HCT116 (cell line): ENCODE results near the gene AQP6. TPM values are rescaled to one million over a fixed set of nuclear protein-coding genes. Genes with fewer than 3 reads are reported as not detected.

Source experiments
- ATAC-seq: fragments of 200-7000 bp; cut with Tn5 transposase; 2 replicates; pipeline ENCODE4 v1.9.1; 2020; ENCODE audit warnings: mild to moderate bottlenecking, moderate library complexity
- BruUV-seq: library from RNA; stranded (reverse); fragments of 400-500 nt; replicated peaks from 2 replicates; lab custom pipeline; 2021; lab: Mats Ljungman, UMichigan
- CTCF ChIA-PET: fragments of 300-600 bp; sonication (Branson Sonifier 250); formaldehyde crosslinking; loops from one replicate; lab custom pipeline; 2021; ENCODE audit warnings: antibody characterized with exemption; lab: Charles Lee
- POLR2A ChIA-PET: fragments of 300-600, 350-600 bp; sonication (Branson Sonifier 250); formaldehyde crosslinking; loops from one replicate; lab custom pipeline; 2021; ENCODE audit warnings: antibody characterized with exemption; lab: Charles Lee
- RAD21 ChIA-PET, 2 experiments: fragments of 300-600 bp; sonication (Branson Sonifier 250); formaldehyde crosslinking; loops; one replicate each; lab custom pipeline; 2023; ENCODE audit warnings: low total read pairs in 2 of 2; ENCODE audit not compliant: uncharacterized antibody in 2 of 2, unreplicated experiment in 2 of 2, low non-redundant PET in 1 of 2; lab: Charles Lee
- DNase-seq: peaks from one replicate; pipeline ENCODE4 v3.0.0-alpha.2; 2010; ENCODE audit warnings: low read depth, low spot score
- H2AFZ ChIP-seq: fragments of 200-600 bp; shearing (Covaris generic), sonication (generic); 2 replicates; pipeline ENCODE4 v1.6.1; 2017; ENCODE audit warnings: low read depth, mixed run types, mixed read lengths, antibody characterized with exemption, low read length; ENCODE audit not compliant: poor library complexity, severe bottlenecking
- H3K27ac ChIP-seq: 2 replicates; pipeline ENCODE4 v1.5.1; 2012; ENCODE audit warnings: low read depth, low read length
- H3K27me3 ChIP-seq: fragments of 200-600 bp; sonication (generic); 2 replicates; pipeline ENCODE4 v1.6.1; 2016; ENCODE audit warnings: mixed run types, low read length, mixed read lengths; ENCODE audit not compliant: insufficient read depth
- H3K36me3 ChIP-seq, 2 experiments: fragments of 200-500 bp in 1 of 2; fragments of 200-600 bp in 1 of 2; sonication (Bioruptor generic) in 1 of 2; sonication (generic) in 1 of 2; 2 replicates each; pipeline versions ENCODE4 v1.5.1 to v1.6.1; 2014 to 2016; ENCODE audit warnings: low read length in 2 of 2, inconsistent platforms in 1 of 2, mixed read lengths in 1 of 2, mixed run types in 1 of 2; ENCODE audit not compliant: insufficient read depth in 2 of 2, control insufficient read depth in 1 of 2
- H3K4me1 ChIP-seq, 2 experiments: fragments of 200-600 bp in 1 of 2; sonication (generic) in 1 of 2; 2 replicates each; pipeline versions ENCODE4 v1.5.1 to v1.6.1; 2012 to 2017; ENCODE audit warnings: low read length in 2 of 2, inconsistent platforms in 1 of 2, mild to moderate bottlenecking in 1 of 2, mixed read lengths in 1 of 2, mixed run types in 1 of 2, moderate library complexity in 1 of 2; ENCODE audit not compliant: insufficient read depth in 2 of 2, control insufficient read depth in 1 of 2
- H3K4me2 ChIP-seq: fragments of 200-600 bp; sonication (generic); 2 replicates; pipeline ENCODE4 v1.6.1; 2017; ENCODE audit warnings: mixed run types, low read length, mixed read lengths
- H3K4me3 ChIP-seq, 2 experiments: fragments of 200-600 bp in 1 of 2; sonication (generic) in 1 of 2; replicated peaks in 1 of 2; 2 replicates each; pipeline ENCODE4 v1.5.1; 2011 to 2016; ENCODE audit warnings: low read length in 2 of 2, control low read depth in 1 of 2, low read depth in 1 of 2, mild to moderate bottlenecking in 1 of 2, mixed read lengths in 1 of 2, mixed run types in 1 of 2
- H3K79me2 ChIP-seq: fragments of 200-600 bp; sonication (generic); 2 replicates; pipeline ENCODE4 v1.6.1; 2017; ENCODE audit warnings: mild to moderate bottlenecking, mixed run types, low read length, moderate library complexity, mixed read lengths; ENCODE audit not compliant: insufficient read depth
- H3K9ac ChIP-seq: fragments of 200-600 bp; sonication (generic); 2 replicates; pipeline ENCODE4 v1.6.1; 2016; ENCODE audit warnings: low read length, mixed read lengths
- H3K9me2 ChIP-seq: fragments of 200-600 bp; sonication (generic), shearing (Covaris generic); 2 replicates; pipeline ENCODE4 v1.6.1; 2017; ENCODE audit warnings: mixed run types, mild to moderate bottlenecking, moderate library complexity; ENCODE audit not compliant: insufficient read depth
- H3K9me3 ChIP-seq, 2 experiments: fragments of 200-500 bp in 1 of 2; fragments of 200-600 bp in 1 of 2; sonication (Bioruptor generic) in 1 of 2; sonication (generic) in 1 of 2; 2 replicates each; pipeline ENCODE4 v1.6.1; 2014 to 2017; ENCODE audit warnings: low read length in 2 of 2, mixed read lengths in 2 of 2, inconsistent platforms in 1 of 2, low read depth in 1 of 2, mild to moderate bottlenecking in 1 of 2, mixed run types in 1 of 2, moderate library complexity in 1 of 2; ENCODE audit not compliant: control insufficient read depth in 1 of 2, insufficient read depth in 1 of 2
- H4K20me1 ChIP-seq: fragments of 200-600 bp; sonication (generic), shearing (Covaris generic); 2 replicates; pipeline ENCODE4 v1.6.1; 2017; ENCODE audit warnings: mixed run types, mild to moderate bottlenecking, moderate library complexity; ENCODE audit not compliant: insufficient read depth
- CBX3 ChIP-seq: IDR thresholded peaks from 2 replicates; pipeline ENCODE4 v1.6.1; 2012; ENCODE audit warnings: low read depth
- EZH2 ChIP-seq: fragments of 200-600 bp; sonication (generic); IDR thresholded peaks from 2 replicates; pipeline ENCODE4 v1.6.1; 2017; ENCODE audit warnings: antibody characterized with exemption, mixed run types
- EZH2phosphoT487 ChIP-seq: fragments of 200-600 bp; IDR thresholded peaks from 2 replicates; pipeline ENCODE4 v1.6.1; 2018; ENCODE audit warnings: antibody characterized with exemption, borderline replicate concordance
- FOSL1 ChIP-seq: IDR thresholded peaks from 2 replicates; pipeline ENCODE4 v1.6.1; 2012; ENCODE audit warnings: low read depth
- JUND ChIP-seq: IDR thresholded peaks from 2 replicates; pipeline ENCODE4 v1.6.1; 2012
- POLR2AphosphoS5 ChIP-seq: IDR thresholded peaks from 2 replicates; pipeline ENCODE4 v1.6.1; 2011; ENCODE audit warnings: mild to moderate bottlenecking, low read depth, low read length, moderate library complexity
- YY1 ChIP-seq: IDR thresholded peaks from 2 replicates; pipeline ENCODE4 v1.6.1; 2011; ENCODE audit warnings: low read length, low read depth, moderate library complexity, mild to moderate bottlenecking; ENCODE audit not compliant: insufficient replicate concordance; ENCODE audit errors: extremely low read depth
- ZNF274 ChIP-seq: fragments of 200-500 bp; sonication (Bioruptor generic); IDR thresholded peaks from 2 replicates; pipeline ENCODE4 v1.6.1; 2014; ENCODE audit warnings: mild to moderate bottlenecking, low read depth, low read length, inconsistent platforms
- intact Hi-C: fragments of 100-400 bp; cut with micrococcal nuclease; formaldehyde crosslinking; loops from 2 replicates; pipeline ENCODE4 v1.10.0; 2022
- total RNA-seq: library from RNA; stranded (reverse); gene quantifications from one replicate; pipeline ENCODE4 v1.2.1, GENCODE V29; 2021; ENCODE audit not compliant: unreplicated experiment
- TF ChIP-seq, protein P1 (sequence below), 3 experiments: fragments of 200-600 bp in 1 of 3; sonication (generic) in 1 of 3; IDR thresholded peaks in 2 of 3; conservative IDR thresholded peaks in 1 of 3; 2 replicates each; pipeline ENCODE4 v1.5.1; 2012 to 2017; ENCODE audit warnings: low read depth in 2 of 3, low read length in 2 of 3, antibody characterized with exemption in 1 of 3, borderline replicate concordance in 1 of 3, control low read depth in 1 of 3, mild to moderate bottlenecking in 1 of 3, mixed read lengths in 1 of 3, mixed run types in 1 of 3, moderate library complexity in 1 of 3; ENCODE audit not compliant: insufficient read depth in 1 of 3
- TF ChIP-seq, protein P2 (sequence below): IDR thresholded peaks from 2 replicates; pipeline ENCODE4 v1.6.1; 2012
- TF ChIP-seq, protein P3 (sequence below): IDR thresholded peaks from 2 replicates; pipeline ENCODE4 v1.6.1; 2012; ENCODE audit warnings: low read depth

AQP6 gene
- total RNA-seq, 1 experiment from 2014 or later, result not detected

DNA sequence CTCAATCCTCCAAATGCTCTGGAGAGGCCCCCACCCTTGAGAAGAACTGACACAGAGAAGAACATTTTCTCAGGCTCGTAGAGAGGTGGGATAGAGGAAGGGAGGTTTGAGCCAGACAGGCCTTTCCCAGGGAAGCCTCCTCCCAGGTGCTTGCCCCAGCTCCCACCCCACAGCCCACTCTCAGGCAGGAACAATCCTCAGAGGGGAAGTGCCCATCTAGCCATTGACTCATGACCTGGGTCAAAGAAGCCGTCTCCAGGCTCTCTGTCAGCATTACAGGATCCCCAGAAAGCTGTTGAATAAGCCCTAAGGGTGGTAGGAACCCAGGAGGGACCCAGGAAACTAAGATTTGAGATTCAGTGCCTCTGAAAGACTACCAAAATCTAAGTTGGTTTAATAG, 3.8 kb downstream of the AQP6 start:
- H3K4me3 ChIP-seq, result no peak overlapping the region
- no peaks in the 10 kb centered on the region for H4K20me1 ChIP-seq
- ATAC-seq (no peak), DNase-seq (no peak)
- H3K27me3 ChIP-seq, result no peaks in the 10 kb centered on the region
- no peak overlapping the region for H3K27ac ChIP-seq
- H3K36me3 ChIP-seq, result no peaks in the 10 kb centered on the region
- no peak overlapping the region for H2AFZ ChIP-seq
- BruUV-seq, result no TSS peak
- ChIA-PET POLR2A (no interaction called here), CTCF (interaction anchor here (1.0 to 1.1 kb wide), 2 partner anchors 9 to 31 kb away, joined by 3 to 4 read pairs; no protein-coding TSS in a partner anchor), RAD21 (no interaction called here)
- no peaks in the 10 kb centered on the region for H3K9me2 ChIP-seq
- no peak overlapping the region for H3K4me2 ChIP-seq
- intact Hi-C loops, result no loop called here
- H3K79me2 ChIP-seq, result no peaks in the 10 kb centered on the region
- no peaks in the 10 kb centered on the region for H3K9me3 ChIP-seq
- TF ChIP-seq POLR2AphosphoS5, result no peak
- TF ChIP-seq CBX3, result no peak
- no peak for TF ChIP-seq FOSL1
- TF ChIP-seq EZH2phosphoT487, result no peak
- TF ChIP-seq, protein P1, sequence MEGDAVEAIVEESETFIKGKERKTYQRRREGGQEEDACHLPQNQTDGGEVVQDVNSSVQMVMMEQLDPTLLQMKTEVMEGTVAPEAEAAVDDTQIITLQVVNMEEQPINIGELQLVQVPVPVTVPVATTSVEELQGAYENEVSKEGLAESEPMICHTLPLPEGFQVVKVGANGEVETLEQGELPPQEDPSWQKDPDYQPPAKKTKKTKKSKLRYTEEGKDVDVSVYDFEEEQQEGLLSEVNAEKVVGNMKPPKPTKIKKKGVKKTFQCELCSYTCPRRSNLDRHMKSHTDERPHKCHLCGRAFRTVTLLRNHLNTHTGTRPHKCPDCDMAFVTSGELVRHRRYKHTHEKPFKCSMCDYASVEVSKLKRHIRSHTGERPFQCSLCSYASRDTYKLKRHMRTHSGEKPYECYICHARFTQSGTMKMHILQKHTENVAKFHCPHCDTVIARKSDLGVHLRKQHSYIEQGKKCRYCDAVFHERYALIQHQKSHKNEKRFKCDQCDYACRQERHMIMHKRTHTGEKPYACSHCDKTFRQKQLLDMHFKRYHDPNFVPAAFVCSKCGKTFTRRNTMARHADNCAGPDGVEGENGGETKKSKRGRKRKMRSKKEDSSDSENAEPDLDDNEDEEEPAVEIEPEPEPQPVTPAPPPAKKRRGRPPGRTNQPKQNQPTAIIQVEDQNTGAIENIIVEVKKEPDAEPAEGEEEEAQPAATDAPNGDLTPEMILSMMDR (IDR thresholded peaks at IDR 0.05 in 2 of 3, conservative IDR thresholded peaks at IDR 0.05 in 1 of 3; ENCODE audit: borderline replicate concordance in 1 of 3, insufficient read depth in 1 of 3, low read depth in 2 of 3, low read length in 2 of 3), result no peak
- no peak for TF ChIP-seq ZNF274
- TF ChIP-seq, protein P2, sequence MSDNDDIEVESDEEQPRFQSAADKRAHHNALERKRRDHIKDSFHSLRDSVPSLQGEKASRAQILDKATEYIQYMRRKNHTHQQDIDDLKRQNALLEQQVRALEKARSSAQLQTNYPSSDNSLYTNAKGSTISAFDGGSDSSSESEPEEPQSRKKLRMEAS, result no peak
- TF ChIP-seq, protein P3, sequence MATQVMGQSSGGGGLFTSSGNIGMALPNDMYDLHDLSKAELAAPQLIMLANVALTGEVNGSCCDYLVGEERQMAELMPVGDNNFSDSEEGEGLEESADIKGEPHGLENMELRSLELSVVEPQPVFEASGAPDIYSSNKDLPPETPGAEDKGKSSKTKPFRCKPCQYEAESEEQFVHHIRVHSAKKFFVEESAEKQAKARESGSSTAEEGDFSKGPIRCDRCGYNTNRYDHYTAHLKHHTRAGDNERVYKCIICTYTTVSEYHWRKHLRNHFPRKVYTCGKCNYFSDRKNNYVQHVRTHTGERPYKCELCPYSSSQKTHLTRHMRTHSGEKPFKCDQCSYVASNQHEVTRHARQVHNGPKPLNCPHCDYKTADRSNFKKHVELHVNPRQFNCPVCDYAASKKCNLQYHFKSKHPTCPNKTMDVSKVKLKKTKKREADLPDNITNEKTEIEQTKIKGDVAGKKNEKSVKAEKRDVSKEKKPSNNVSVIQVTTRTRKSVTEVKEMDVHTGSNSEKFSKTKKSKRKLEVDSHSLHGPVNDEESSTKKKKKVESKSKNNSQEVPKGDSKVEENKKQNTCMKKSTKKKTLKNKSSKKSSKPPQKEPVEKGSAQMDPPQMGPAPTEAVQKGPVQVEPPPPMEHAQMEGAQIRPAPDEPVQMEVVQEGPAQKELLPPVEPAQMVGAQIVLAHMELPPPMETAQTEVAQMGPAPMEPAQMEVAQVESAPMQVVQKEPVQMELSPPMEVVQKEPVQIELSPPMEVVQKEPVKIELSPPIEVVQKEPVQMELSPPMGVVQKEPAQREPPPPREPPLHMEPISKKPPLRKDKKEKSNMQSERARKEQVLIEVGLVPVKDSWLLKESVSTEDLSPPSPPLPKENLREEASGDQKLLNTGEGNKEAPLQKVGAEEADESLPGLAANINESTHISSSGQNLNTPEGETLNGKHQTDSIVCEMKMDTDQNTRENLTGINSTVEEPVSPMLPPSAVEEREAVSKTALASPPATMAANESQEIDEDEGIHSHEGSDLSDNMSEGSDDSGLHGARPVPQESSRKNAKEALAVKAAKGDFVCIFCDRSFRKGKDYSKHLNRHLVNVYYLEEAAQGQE, result no peak
- no peak for TF ChIP-seq EZH2
- TF ChIP-seq YY1, result no peak
- no peak for TF ChIP-seq JUND
- no peak overlapping the region for H3K9ac ChIP-seq
- no peaks in the 10 kb centered on the region for H3K4me1 ChIP-seq
